Nephron progenitor cell (in vitro differentiated cells): ENCODE measurements around the gene DAB2IP.
"Not testable (repeated sequence)": the region's sequence is repeated elsewhere in the genome, so short reads cannot be mapped to it uniquely, and the experiment has no call there.

Source experiments
- DNase-seq: peaks from one replicate; pipeline ENCODE4 v3.0.0; 2021
- H3K27ac Mint-ChIP-seq: 2 replicates; pipeline ENCODE4 v1.8.0; 2021; ENCODE audit warnings: mild to moderate bottlenecking, moderate library complexity, mixed read lengths
- H3K27me3 Mint-ChIP-seq: 2 replicates; pipeline ENCODE4 v1.8.0; 2021; ENCODE audit warnings: mild to moderate bottlenecking, low read depth, mixed read lengths; ENCODE audit not compliant: poor library complexity
- H3K36me3 Mint-ChIP-seq: 2 replicates; pipeline ENCODE4 v1.8.0; 2021; ENCODE audit warnings: low read depth, mixed read lengths
- H3K4me1 Mint-ChIP-seq: 2 replicates; pipeline ENCODE4 v1.8.0; 2021; ENCODE audit warnings: mixed read lengths
- H3K4me3 Mint-ChIP-seq: 2 replicates; pipeline ENCODE4 v1.8.0; 2021; ENCODE audit warnings: mild to moderate bottlenecking, moderate library complexity, mixed read lengths
- H3K9me3 Mint-ChIP-seq: 2 replicates; pipeline ENCODE4 v1.8.0; 2021; ENCODE audit warnings: mild to moderate bottlenecking, moderate library complexity, mixed read lengths
- TF ChIP-seq, protein P1 (sequence below): fragments of 200-600 bp; sonication (generic); IDR thresholded peaks from 2 replicates; pipeline ENCODE4 v1.5.0; 2021; ENCODE audit warnings: antibody characterized with exemption

Gene DAB2IP

DNA sequence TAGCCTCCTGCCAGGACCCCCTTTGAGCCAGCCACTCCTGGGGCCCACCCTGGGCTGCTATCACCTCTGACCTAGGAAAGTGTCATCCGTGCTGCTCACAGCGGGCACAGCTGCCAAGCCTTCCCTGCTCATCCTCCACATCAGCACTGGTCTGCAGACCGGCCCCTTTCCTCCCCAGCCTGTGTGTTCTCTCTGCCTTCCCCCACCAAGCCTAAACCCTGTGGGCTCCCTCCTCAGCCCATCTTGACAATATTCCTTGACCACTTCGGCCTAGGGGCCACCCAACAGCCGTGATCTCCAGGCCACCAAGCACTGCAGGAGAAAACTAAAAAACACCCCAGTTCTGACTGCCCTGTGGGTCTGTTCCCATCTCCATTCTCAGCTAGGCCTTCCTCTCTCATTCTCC, 135.1 kb downstream of the DAB2IP start:
- H3K4me3 Mint-ChIP-seq: no peak overlapping the region
- H3K27ac Mint-ChIP-seq: peak overlapping the region; percentile 77

DNA sequence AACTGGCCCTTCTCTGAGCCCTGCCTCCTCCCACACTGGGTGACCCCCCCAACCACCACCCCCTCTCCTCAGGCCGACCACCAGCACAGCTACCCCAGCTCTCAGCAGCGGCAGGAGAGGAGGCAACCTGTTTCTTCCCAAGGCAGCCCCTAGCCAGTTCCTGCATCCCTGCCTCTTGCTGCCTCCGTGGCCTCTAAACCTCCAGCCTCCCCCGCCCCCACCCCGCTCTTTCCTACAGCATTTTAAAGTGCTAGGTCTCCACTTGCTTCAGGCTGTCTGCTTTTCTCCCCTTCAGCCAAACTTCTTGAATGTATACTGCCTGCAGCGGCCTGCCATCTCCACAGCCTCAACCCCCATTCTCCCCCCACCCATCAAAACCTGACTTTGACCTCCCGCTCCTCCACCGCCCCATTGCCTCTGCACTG, 135.6 kb downstream of the DAB2IP start:
- H3K27ac Mint-ChIP-seq: peak overlapping the region; percentile 77
- TF ChIP-seq, protein P1, sequence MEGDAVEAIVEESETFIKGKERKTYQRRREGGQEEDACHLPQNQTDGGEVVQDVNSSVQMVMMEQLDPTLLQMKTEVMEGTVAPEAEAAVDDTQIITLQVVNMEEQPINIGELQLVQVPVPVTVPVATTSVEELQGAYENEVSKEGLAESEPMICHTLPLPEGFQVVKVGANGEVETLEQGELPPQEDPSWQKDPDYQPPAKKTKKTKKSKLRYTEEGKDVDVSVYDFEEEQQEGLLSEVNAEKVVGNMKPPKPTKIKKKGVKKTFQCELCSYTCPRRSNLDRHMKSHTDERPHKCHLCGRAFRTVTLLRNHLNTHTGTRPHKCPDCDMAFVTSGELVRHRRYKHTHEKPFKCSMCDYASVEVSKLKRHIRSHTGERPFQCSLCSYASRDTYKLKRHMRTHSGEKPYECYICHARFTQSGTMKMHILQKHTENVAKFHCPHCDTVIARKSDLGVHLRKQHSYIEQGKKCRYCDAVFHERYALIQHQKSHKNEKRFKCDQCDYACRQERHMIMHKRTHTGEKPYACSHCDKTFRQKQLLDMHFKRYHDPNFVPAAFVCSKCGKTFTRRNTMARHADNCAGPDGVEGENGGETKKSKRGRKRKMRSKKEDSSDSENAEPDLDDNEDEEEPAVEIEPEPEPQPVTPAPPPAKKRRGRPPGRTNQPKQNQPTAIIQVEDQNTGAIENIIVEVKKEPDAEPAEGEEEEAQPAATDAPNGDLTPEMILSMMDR: no peak
- peaks cover 29% of the 10 kb centered on the region for H3K4me1 Mint-ChIP-seq

More for the DNA sequence above, 135.1 kb downstream of the DAB2IP start:
- Mint-ChIP-seq H3K36me3 (peaks cover under 1% of the 10 kb centered on the region), H3K27me3 (peaks cover 2% of the 10 kb centered on the region), H3K4me1 (peaks cover 30% of the 10 kb centered on the region), H3K9me3 (no peaks in the 10 kb centered on the region)
- no peak for DNase-seq
- TF ChIP-seq, protein P1: no peak

DNA sequence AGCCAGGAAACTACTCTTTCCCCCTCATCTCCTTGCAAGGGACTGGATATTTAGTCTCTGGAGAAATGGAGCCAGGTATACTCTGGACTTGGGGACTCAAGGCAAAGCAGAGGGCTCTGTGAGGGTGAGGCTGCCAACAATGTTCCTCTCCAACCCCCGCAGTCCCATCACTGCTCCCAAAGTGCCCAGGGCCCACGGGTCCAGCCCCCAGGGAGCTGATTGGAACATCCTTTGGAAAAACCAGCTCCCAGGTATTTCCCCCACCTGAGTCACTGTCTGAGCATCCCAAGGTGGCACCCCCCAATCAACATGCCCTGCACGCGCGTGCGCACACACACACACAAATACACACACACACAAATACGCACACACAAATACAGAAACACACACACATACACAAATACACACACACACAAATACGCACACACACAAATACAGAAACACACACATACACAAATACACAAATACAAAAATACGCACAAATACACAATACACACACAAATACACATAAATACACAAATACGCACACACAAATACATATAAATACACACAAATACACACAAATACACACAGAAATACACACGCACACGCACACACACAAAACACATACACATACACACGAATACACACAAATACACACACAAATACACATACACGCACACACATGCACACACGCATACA, 137.4 kb downstream of the DAB2IP start:
- Mint-ChIP-seq H3K27me3 (no peaks in the 10 kb centered on the region), H3K9me3 (no peaks in the 10 kb centered on the region), H3K36me3 (no peaks in the 10 kb centered on the region), H3K4me3 (no peak overlapping the region), H3K27ac (no peak overlapping the region), H3K4me1 (peaks cover 14% of the 10 kb centered on the region)
- TF ChIP-seq, protein P1: no peak
- no peak for DNase-seq

More for the DNA sequence above, 135.6 kb downstream of the DAB2IP start:
- H3K27me3 Mint-ChIP-seq: no peaks in the 10 kb centered on the region
- no peaks in the 10 kb centered on the region for H3K9me3 Mint-ChIP-seq
- H3K36me3 Mint-ChIP-seq: no peaks in the 10 kb centered on the region
- DNase-seq: no peak
- H3K4me3 Mint-ChIP-seq: no peak overlapping the region

DNA sequence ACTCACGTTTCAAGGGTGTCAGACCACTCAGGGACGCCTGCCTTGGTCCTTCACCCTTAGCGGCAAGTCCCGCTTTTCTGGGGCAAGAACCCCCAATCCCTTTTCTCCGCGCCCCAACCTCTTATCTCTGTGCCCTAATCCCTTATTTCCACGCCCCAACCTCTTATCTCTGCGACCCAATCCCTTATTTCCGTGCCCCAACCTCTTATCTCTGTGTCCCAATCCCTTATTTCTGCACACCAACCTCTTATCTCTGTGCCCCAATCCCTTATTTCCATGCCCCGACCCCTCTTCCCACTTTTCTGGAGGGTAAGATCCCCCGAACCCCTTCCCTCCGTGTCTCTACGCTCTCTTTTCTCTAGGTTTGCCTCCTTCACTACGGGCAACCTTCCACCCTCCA, 139.4 kb downstream of the DAB2IP start:
- peaks cover 6% of the 10 kb centered on the region for H3K27me3 Mint-ChIP-seq
- TF ChIP-seq, protein P1: no peak
- no peaks in the 10 kb centered on the region for H3K36me3 Mint-ChIP-seq
- no peak for DNase-seq
- H3K9me3 Mint-ChIP-seq: no peaks in the 10 kb centered on the region
- H3K4me3 Mint-ChIP-seq: no peak overlapping the region
- H3K27ac Mint-ChIP-seq: no peak overlapping the region
- peaks cover 5% of the 10 kb centered on the region for H3K4me1 Mint-ChIP-seq

- DNase-seq, H3K36me3 Mint-ChIP-seq, H3K4me3 Mint-ChIP-seq, H3K9me3 Mint-ChIP-seq, H3K27ac Mint-ChIP-seq: not testable (repeated sequence)
- Mint-ChIP-seq H3K4me1 (peaks cover 13% of the 10 kb centered on the region), H3K27me3 (peaks cover 16% of the 10 kb centered on the region)
These were observed 141.0 kb downstream of the DAB2IP start for GRCh38 chr9:121792476-121792875.

DNA sequence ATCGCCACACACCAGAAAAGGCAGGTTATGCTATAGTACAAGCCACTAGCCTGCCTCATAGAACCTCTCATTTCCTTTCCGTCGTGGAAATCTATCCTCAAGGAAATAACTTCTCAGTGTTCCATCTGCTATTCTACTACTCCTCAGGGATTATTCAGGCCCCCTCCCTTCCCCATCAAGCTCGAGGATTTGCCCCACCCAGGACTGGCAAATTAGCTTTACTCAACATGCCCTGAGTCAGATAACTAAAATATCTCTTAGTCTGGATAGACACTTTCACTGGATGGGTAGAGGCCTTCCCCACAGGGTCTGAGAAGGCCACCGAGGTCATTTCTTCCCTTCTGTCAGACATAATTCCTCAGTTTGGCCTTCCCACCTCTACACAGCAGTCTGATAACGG, 142.9 kb downstream of the DAB2IP start:
- DNase-seq, H3K4me3 Mint-ChIP-seq, H3K9me3 Mint-ChIP-seq, H3K27ac Mint-ChIP-seq, H3K36me3 Mint-ChIP-seq: not testable (repeated sequence)
- H3K27me3 Mint-ChIP-seq: peaks cover 16% of the 10 kb centered on the region
- peaks cover 13% of the 10 kb centered on the region for H3K4me1 Mint-ChIP-seq

- DNase-seq: no peak
- H3K36me3 Mint-ChIP-seq: no peaks in the 10 kb centered on the region
- H3K4me1 Mint-ChIP-seq: peaks cover 13% of the 10 kb centered on the region
- TF ChIP-seq, protein P1: no peak
- no peak overlapping the region for H3K27ac Mint-ChIP-seq
- peaks cover 31% of the 10 kb centered on the region for H3K27me3 Mint-ChIP-seq
- H3K4me3 Mint-ChIP-seq: no peak overlapping the region
- no peaks in the 10 kb centered on the region for H3K9me3 Mint-ChIP-seq
These were observed 145.6 kb downstream of the DAB2IP start for GRCh38 chr9:121797081-121797480.
